Nephron (organoid): ENCODE results near the gene NFKBIZ.
A peak's percentile ranks its signal among the peaks of the same experiment; 100 is the strongest.

Experiments used
- H3K27ac Mint-ChIP-seq, 3 experiments: 2 replicates each; pipeline ENCODE4 v1.8.0; 2020; ENCODE audit warnings: mixed read lengths in 3 of 3, mild to moderate bottlenecking in 2 of 3, moderate library complexity in 1 of 3
- H3K27me3 Mint-ChIP-seq: 2 replicates; pipeline ENCODE4 v1.8.0; 2021; ENCODE audit warnings: low read depth, mild to moderate bottlenecking, moderate library complexity, mixed read lengths
- H3K36me3 Mint-ChIP-seq: 2 replicates; pipeline ENCODE4 v1.8.0; 2020; ENCODE audit warnings: low read depth, mixed read lengths
- H3K4me1 Mint-ChIP-seq: 2 replicates; pipeline ENCODE4 v1.8.0; 2020; ENCODE audit warnings: mixed read lengths
- H3K4me3 Mint-ChIP-seq, 3 experiments: 2 replicates each; pipeline ENCODE4 v1.8.0; 2020; ENCODE audit warnings: mild to moderate bottlenecking in 3 of 3, mixed read lengths in 3 of 3, moderate library complexity in 2 of 3
- H3K9me3 Mint-ChIP-seq: 2 replicates; pipeline ENCODE4 v1.8.0; 2020; ENCODE audit warnings: mixed read lengths
- TF ChIP-seq, protein P1 (sequence below), 3 experiments: fragments of 200-600 bp; sonication (generic); IDR thresholded peaks; one replicate each; pipeline ENCODE4 v1.5.0; 2021; ENCODE audit warnings: antibody characterized with exemption in 3 of 3; ENCODE audit not compliant: unreplicated experiment in 3 of 3

NFKBIZ gene

DNA sequence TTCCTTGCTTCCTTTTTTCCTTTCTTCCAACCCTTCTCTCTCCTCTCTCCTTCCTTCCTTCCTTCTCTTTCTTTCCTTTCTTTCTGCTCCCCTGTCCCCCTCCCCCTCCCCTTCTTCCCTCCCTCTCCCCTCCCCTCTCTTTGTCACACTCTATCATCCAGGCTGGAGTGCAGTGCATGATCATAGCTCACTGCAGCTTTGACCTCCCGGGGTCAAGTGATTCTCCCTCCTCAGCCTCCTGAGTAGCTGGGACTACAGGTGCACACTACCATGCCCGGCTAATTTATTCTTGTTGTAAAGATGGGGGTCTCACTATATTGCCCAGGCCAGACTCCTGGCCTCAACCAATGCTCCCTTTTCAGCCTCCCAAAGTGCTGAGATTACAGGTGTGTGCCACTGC, 18.7 kb downstream of the NFKBIZ start:
- no peak overlapping the region for H3K27ac Mint-ChIP-seq
- H3K27me3 Mint-ChIP-seq, result no peaks in the 10 kb centered on the region
- H3K36me3 Mint-ChIP-seq, result no peaks in the 10 kb centered on the region
- H3K4me1 Mint-ChIP-seq, result peaks cover 6% of the 10 kb centered on the region
- no peak overlapping the region for H3K4me3 Mint-ChIP-seq
- peaks cover under 1% of the 10 kb centered on the region for H3K9me3 Mint-ChIP-seq
- TF ChIP-seq, protein P1, sequence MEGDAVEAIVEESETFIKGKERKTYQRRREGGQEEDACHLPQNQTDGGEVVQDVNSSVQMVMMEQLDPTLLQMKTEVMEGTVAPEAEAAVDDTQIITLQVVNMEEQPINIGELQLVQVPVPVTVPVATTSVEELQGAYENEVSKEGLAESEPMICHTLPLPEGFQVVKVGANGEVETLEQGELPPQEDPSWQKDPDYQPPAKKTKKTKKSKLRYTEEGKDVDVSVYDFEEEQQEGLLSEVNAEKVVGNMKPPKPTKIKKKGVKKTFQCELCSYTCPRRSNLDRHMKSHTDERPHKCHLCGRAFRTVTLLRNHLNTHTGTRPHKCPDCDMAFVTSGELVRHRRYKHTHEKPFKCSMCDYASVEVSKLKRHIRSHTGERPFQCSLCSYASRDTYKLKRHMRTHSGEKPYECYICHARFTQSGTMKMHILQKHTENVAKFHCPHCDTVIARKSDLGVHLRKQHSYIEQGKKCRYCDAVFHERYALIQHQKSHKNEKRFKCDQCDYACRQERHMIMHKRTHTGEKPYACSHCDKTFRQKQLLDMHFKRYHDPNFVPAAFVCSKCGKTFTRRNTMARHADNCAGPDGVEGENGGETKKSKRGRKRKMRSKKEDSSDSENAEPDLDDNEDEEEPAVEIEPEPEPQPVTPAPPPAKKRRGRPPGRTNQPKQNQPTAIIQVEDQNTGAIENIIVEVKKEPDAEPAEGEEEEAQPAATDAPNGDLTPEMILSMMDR (IDR thresholded peaks at IDR 0.05; ENCODE audit: unreplicated experiment in 3 of 3), result no peak

DNA sequence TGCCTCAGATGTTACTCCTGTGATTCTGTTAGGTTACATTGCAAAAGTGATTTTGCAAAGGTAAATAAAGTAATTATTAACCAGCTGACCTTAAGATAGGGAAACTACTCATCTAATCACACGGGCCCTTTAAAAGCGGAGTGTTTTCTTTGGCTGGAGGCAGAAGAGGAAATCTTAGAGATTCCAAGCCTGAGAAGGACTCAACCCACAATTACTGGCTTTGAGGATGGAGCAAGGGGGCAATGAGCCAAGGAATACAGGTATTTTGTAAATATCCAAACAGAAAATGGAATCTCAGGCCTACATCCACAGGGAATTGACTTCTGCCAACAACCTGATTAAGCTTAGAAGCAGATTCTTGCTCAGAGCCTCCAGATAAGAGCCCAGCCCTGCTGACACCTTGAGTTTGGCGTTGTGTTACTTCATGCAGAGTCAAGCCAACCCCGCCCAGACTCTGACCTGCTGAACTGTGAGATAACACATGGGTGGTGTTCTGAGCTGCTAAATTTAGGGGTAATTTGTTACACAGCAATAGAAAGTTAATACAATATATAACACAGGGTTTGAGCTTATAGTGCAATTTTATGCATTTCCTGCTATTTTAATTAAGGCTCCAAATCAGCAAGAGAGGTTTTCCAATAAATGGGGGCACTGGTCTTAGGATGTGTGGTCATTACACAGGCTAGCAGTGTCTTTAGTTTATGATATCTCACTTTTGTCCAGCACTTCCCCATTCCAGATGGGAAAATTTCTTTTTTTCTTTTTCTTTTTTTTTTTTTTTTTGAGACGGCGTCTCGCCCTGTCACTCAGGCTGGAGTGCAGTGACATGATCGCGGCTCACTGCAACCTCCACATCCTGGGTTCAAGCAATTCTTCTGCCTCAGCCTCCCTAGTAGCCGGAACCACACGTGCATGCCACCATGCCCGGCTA, 19.5 kb downstream of the NFKBIZ start:
- Mint-ChIP-seq H3K4me1 (peaks cover 6% of the 10 kb centered on the region), H3K9me3 (peaks cover 2% of the 10 kb centered on the region), H3K27ac (peak overlapping the region in 1 of 3 experiments; percentile 56)

DNA sequence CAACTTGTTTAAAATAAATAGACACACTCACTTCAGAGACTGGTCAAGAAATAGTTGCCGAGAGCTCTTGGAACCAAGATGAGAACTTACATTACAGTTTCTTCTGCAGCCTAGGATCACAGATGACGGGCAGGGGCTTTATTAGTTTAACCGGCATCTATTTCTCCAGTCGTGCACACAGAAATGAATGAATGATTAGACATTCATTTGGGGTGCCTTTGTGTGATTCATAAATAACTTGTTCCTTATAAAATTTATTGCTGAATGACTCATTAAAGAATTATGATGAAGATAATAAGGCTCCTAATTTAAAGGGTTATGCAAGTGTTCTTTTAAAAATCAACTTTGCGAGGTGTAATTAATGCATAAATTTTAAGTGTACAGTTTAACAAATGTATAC, 20.8 kb downstream of the NFKBIZ start:
- TF ChIP-seq, protein P1 (IDR thresholded peaks at IDR 0.05; ENCODE audit: unreplicated experiment in 3 of 3), result no peak
- no peaks in the 10 kb centered on the region for H3K36me3 Mint-ChIP-seq
- H3K9me3 Mint-ChIP-seq, result peaks cover 2% of the 10 kb centered on the region
- no peak overlapping the region for H3K27ac Mint-ChIP-seq
- no peak overlapping the region for H3K4me3 Mint-ChIP-seq
- peaks cover 6% of the 10 kb centered on the region for H3K4me1 Mint-ChIP-seq
- no peaks in the 10 kb centered on the region for H3K27me3 Mint-ChIP-seq

More for the DNA sequence above, 19.5 kb downstream of the NFKBIZ start:
- H3K4me3 Mint-ChIP-seq, result no peak overlapping the region
- TF ChIP-seq, protein P1 (IDR thresholded peaks at IDR 0.05; ENCODE audit: unreplicated experiment in 3 of 3), result no peak
- H3K27me3 Mint-ChIP-seq, result no peaks in the 10 kb centered on the region
- H3K36me3 Mint-ChIP-seq, result no peaks in the 10 kb centered on the region

DNA sequence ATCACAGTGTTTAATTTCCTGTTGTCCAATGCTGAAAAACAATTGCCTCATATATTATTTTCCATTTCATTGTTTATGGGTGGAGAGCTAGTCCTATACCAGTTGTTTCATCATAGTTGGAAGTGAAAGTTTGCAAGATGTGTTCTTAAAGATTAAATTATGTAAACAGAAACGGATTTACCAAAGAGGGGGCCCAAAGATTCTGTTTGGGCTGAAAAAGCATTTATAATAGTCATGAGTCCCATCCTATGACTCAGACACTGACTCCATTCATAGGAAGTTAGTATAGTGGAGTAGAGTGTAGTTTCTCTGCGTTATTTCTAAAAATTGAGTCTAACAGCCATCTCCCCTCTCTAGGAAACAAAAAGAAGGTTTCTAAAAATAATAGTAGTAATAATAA, 24.3 kb downstream of the NFKBIZ start:
- TF ChIP-seq, protein P1 (IDR thresholded peaks at IDR 0.05; ENCODE audit: unreplicated experiment in 3 of 3), result no peak
- Mint-ChIP-seq H3K4me1 (no peaks in the 10 kb centered on the region), H3K4me3 (no peak overlapping the region), H3K9me3 (peaks cover 2% of the 10 kb centered on the region), H3K27ac (no peak overlapping the region), H3K36me3 (no peaks in the 10 kb centered on the region), H3K27me3 (peaks cover 4% of the 10 kb centered on the region)

DNA sequence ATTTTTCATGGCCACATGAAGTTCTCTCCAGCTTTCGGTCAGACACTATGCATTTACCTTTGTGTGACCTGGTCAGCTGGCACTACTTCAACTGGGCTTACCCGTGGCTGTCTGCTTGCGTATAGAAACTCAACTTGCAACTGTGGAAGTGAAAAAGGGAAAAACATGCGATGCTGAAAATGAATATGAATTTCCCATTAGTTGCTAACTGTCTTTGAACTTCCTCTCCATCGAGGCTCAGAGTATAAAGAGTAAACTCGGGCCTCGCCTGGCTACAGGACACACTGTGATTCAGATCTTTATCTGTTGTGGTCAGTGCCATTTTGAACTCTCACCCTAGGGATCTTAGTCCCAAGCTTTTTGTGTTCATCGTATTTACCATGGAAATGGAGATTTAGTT, 26.8 kb downstream of the NFKBIZ start:
- H3K4me1 Mint-ChIP-seq, result no peaks in the 10 kb centered on the region
- TF ChIP-seq, protein P1 (IDR thresholded peaks at IDR 0.05; ENCODE audit: unreplicated experiment in 3 of 3), result no peak
- peaks cover 4% of the 10 kb centered on the region for H3K27me3 Mint-ChIP-seq
- no peaks in the 10 kb centered on the region for H3K36me3 Mint-ChIP-seq
- H3K9me3 Mint-ChIP-seq, result peaks cover 2% of the 10 kb centered on the region
- no peak overlapping the region for H3K4me3 Mint-ChIP-seq
- H3K27ac Mint-ChIP-seq, result no peak overlapping the region

DNA sequence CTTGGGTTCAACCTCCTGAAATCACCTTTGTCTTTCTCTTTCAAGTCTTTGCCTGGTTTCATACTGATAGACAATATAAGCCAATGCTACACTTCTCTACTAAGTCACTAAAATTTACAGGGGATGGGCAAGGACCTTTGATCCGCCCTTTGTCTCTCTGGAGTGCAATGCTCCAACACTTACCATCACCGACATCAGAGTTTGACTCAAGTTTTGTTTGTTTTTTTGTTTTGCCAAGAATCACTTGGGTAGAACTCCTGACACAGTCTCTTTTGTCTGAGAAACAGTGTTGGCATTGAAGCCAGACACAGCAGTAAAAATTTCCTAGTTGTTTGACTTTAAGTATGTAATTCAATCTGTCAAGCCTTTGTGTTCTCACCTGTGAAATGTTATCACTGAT, 29.3 kb downstream of the NFKBIZ start:
- Mint-ChIP-seq H3K27ac (no peak overlapping the region), H3K9me3 (no peaks in the 10 kb centered on the region), H3K4me3 (no peak overlapping the region), H3K4me1 (no peaks in the 10 kb centered on the region), H3K27me3 (peaks cover 4% of the 10 kb centered on the region), H3K36me3 (no peaks in the 10 kb centered on the region)
- TF ChIP-seq, protein P1 (IDR thresholded peaks at IDR 0.05; ENCODE audit: unreplicated experiment in 3 of 3), result no peak
